Uterus (tissue), 2 donors: ENCODE results near the gene IL1RAPL2.

ENCODE experiments used
- POLR2A ChIP-seq, 2 donors: fragments of 450-650 bp; IDR thresholded peaks; one replicate each; pipeline ENCODE4 v1.6.1; 2016; ENCODE audit warnings: antibody characterized with exemption in 2 of 2, mild to moderate bottlenecking in 1 of 2, moderate library complexity in 1 of 2
- TF ChIP-seq, protein P1 (sequence below), 4 experiments: fragments of 200-600 bp in 2 of 4; fragments of 450-650 bp in 2 of 4; sonication (generic) in 2 of 4; IDR thresholded peaks; one replicate each; pipeline ENCODE4 v1.5.1; 2016 to 2019; ENCODE audit warnings: antibody characterized with exemption in 4 of 4, mild to moderate bottlenecking in 2 of 4, moderate library complexity in 1 of 4

DNA sequence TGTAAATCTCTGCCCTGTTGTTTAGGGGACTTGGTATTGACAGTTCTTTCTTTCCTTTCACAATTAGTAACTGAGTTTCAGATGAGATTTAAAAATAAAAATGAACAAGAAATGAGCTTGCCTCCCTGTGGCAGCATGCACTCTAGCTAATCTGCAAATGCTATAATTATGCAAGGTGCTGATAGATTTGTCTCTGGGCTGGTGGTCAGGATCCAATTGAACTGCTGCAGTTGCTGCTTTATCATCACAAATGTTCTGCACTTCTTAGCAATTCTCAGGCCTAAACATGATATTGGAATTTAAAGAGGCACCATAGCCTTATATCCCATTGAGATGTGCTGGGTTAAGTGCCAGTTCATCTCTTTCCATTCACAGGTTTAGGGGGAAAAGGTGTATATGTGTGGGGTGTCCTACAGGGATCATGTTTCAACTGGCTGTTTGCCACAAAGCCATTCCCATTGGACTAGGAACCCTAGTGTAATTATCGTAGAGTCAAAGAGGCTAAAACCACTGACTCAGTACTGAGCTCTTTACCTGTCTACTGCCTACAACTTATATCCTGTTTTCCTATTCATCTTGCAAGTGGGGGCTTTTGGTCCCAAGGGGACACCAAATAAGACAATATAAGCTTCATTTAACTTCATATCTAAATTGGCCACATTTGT is 914.8 kb downstream of the IL1RAPL2 start:
- TF ChIP-seq, protein P1, sequence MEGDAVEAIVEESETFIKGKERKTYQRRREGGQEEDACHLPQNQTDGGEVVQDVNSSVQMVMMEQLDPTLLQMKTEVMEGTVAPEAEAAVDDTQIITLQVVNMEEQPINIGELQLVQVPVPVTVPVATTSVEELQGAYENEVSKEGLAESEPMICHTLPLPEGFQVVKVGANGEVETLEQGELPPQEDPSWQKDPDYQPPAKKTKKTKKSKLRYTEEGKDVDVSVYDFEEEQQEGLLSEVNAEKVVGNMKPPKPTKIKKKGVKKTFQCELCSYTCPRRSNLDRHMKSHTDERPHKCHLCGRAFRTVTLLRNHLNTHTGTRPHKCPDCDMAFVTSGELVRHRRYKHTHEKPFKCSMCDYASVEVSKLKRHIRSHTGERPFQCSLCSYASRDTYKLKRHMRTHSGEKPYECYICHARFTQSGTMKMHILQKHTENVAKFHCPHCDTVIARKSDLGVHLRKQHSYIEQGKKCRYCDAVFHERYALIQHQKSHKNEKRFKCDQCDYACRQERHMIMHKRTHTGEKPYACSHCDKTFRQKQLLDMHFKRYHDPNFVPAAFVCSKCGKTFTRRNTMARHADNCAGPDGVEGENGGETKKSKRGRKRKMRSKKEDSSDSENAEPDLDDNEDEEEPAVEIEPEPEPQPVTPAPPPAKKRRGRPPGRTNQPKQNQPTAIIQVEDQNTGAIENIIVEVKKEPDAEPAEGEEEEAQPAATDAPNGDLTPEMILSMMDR (IDR thresholded peaks at IDR 0.05): no peak
- no peak for TF ChIP-seq POLR2A (IDR thresholded peaks at IDR 0.05)
